CMK (cell line): ENCODE results near the gene ARHGEF6.

Experiments
- DNase-seq: peaks from one replicate; pipeline ENCODE4 v3.0.0-alpha.2; 2010; ENCODE audit warnings: low read depth

Gene ARHGEF6

DNA sequence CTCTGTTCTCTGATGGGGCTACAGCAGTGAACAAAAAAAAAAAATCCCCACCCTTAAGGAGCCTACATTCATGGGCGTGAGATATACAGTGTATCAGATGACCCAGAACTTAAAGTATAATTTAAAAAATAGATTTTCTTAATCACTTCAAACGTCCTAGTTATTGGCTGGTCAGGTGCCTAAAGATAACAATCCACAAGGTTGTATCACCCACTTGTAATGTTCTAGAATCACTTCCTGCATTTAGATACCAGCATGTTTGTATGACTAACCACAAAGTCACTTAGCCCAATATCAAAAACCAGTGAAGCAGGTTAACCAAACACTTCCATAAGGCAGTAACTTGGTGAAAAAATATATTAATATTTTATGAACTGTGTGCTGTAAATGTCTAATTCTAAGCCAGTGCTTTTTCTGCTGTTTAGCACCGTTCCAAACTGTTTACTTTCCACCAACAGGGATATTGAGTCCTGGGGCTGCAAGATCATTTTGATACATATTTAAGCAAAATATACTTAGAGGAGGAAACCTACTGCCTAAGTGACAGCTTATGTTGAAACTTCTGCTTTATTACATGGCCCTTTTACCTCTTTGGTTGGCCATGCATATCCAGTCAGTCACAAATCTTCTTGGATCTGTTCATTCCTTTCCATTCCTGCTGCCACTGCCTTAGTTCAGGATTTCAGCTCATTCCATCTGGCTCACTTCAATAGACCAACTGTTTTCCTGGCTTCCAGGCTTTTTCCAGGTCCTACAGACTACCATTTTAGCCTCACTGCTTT is 89.5 kb downstream of the ARHGEF6 start:
- no peak for DNase-seq

DNA sequence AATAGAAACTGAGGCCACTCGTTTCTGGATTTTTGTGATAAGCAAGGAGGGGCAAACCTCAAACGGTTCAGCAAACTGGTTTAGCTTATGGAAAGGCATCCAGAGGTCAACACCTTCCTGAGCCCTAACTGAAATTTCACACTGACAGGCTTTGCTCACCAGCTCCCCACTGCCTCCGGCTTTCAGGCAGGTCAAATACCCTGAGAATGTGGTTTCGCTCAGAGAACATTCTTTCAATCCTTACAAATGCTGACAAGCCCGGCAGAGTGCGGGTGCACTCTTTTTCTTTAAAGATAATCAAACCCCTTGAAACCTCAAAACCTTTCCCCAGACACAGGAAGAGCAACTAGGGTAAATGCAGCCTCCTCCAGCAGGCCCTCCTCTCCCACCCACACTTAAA is 91.3 kb downstream of the ARHGEF6 start:
- no peak for DNase-seq

GRCh38 chrX:136687457-136687856 is 93.3 kb downstream of the ARHGEF6 start:
- DNase-seq = no peak

DNA sequence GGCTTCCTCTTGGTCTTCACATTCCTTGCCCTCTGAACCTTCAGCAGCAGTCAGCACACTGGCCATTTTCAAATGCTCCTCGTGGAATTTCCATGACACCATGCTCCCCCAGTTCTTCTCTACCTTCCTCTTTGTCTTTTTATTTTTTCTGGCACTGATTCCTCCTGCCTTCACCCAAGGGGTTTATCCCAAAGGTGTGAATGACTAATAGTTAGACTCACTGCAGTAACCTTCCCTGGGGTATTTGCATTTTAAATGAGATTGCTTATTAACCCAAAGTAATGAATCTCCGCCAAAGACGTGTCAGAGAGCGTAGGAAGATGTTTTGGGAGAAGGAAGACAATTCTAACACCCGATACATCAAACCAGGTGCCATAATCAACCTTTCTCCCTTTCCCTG is 96.6 kb downstream of the ARHGEF6 start:
- DNase-seq = no peak

GRCh38 chrX:136679531-136679930 is 101.2 kb downstream of the ARHGEF6 start:
- no peak for DNase-seq

DNA sequence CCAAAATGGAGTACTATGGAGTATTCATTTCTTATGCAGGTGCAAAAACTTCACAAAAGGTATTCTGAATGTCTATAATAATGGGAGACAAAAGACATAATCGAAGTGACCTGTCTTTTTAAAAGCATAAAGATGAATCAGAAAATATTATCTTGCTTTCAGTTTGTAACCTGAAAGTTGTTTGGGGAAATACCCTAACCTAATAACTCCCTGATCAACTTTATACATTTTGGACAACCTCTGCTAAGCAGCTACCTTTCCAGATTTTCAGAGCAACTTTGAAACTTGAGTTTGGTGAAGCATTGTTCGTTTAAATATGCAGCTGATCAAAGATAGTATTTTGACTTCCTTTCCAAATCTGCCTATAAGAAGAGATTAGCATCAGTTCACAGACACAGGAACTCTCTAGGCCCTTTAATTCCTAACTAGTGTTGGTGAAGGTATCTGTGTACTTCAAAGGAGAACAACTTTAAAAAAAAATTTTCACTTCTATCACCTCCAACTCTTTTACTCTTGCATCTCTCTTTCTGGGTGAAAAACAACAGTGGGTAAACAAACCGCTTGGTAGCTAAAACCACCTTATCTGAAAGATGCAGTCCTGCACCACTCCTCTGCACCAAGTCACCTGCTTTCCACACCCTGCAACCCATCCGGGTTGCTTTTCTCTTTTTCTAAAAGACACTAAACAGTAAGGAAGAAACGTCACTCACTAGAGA is 106.3 kb downstream of the ARHGEF6 start:
- DNase-seq = no peak

- DNase-seq = no peak
Measured at GRCh38 chrX:136671006-136671610, 109.6 kb downstream of the ARHGEF6 start.

- DNase-seq = no peak
Measured at GRCh38 chrX:136667446-136668168, 113.1 kb downstream of the ARHGEF6 start.

DNA sequence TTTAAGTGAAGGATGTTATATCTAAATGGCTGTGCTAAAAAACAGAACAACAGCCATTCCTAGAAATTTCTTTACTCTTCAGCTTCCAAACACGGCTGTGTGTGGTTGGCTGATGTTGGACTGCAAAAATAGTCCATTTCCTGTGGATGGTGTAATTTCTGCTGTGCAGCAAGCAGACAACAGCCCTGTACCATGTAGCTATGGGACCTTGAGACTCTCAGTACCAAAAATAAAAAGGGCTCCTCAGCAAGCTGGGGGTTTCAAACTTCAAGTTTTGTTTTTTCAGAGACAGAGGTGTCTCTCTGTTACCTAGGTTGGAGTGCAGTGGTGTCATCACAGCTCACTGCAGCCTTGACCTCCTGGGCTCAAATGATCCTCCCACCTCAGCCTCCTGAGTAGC is 114.6 kb downstream of the ARHGEF6 start:
- no peak for DNase-seq

DNA sequence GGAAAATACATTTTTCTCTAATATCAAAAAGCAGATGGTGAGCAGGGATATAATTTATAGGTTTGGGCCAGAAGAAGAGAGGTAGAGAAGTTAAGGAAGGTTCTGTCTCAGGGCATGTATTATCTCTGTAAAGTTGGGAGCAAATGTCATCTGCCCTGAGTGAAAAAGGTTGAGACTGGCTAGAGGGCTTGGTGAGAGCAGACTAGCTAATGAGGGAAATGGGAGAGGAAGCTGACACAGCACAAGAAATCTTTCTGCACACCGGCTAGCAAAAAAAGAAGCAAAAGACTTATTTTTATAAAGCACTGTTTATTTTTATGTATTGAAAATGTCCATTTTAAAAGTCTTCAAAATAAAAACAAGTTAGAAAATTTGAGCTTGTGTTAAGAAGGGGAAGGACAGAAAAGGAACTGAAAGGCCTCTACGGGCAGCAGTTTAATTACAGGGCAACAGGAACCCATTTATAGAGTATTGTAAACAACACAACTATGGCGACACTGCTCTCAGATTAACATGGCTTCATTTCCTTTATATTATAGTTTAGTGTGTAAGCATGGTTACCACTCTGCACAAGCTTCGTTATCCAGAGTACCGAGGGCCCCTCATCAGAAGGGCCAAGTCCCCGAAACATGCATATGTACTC is 115.4 kb downstream of the ARHGEF6 start:
- DNase-seq = no peak

GRCh38 chrX:136662976-136663375 is 117.8 kb downstream of the ARHGEF6 start:
- DNase-seq = no peak

DNA sequence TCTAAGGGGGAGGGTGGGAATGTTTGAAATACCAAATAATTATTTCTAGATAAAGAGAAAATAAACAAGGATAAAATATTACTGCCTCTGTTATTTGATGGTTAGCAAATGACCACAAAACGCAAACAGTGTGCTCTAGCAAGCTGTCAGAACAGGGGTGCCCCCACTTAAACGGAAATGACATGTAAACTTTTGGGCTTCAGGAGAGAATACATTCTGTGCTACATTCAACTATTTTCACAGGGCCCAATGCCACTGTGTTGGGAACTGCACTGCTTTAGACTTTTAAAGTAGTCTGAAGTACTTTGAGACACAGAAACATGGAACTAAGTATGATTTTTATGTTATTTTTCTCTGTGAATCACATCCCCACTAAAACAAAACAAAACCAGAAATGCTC is 118.6 kb downstream of the ARHGEF6 start:
- no peak for DNase-seq

DNA sequence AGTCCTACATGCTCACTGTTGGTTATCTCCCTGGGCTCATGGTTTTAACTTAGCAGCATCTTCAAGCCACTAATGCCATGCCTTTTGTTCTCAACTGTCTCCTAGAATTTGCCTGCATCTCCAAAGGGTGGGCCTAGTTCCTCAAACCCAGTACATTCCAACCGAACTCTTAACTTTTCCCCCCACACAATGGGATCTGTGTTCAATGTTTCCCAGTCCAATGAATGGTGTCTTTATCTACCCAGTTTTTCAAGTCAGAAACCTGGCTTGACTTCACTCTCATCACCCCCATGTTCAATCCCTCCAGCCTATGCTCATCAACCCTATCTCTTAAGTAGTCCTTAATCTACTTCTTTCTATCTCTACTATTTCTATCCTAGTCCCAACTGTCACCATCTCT is 119.8 kb downstream of the ARHGEF6 start:
- DNase-seq = no peak

DNA sequence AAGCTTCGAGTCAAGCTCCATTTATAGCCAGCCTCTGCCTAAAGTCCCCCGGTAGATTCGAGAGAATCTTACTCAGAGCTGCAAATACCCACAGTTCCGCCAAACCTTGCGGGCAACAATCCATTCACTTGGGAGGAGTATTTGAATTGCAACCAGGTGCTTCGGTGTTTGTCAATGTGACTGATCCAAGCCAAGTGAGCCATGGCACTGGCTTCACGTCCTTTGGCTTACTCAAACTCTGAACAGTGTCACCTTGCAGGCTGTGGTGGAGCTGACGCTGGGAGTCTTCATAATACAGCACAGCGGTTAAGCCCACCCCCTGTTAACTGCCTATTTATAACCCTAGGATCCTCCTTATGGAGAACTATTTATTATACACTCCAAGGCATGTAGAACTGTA is 121.6 kb downstream of the ARHGEF6 start:
- DNase-seq = no peak

- no peak for DNase-seq
Measured at GRCh38 chrX:136658151-136658550, 122.6 kb downstream of the ARHGEF6 start.

DNA sequence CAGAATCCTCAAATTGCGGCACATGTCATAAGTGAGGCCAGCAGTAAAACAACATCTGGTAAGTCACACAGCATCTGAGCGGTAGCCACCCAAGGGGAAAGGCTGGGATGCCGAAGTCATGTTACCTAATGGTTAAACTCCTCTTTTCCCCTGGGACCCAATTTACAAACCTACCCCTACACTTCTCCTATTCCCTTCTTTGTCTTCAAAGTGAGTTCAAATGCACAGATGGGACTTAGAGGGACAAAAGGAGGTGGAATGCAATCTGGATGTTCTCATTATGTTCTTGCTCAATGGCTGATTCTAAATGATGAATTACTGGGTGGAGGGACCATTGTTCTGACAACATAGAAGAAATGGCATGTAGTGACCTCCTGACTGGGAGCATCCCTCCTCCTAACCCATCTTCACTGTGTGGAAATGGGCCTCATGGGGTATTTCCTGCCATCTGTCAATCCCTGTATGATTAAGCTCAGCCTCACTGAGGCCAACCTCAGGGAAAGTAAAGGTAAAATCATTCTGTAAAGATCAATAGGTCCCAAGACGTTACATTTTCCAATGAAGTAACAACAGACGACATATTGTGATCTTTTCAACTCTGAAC is 124.3 kb downstream of the ARHGEF6 start:
- DNase-seq = no peak

DNA sequence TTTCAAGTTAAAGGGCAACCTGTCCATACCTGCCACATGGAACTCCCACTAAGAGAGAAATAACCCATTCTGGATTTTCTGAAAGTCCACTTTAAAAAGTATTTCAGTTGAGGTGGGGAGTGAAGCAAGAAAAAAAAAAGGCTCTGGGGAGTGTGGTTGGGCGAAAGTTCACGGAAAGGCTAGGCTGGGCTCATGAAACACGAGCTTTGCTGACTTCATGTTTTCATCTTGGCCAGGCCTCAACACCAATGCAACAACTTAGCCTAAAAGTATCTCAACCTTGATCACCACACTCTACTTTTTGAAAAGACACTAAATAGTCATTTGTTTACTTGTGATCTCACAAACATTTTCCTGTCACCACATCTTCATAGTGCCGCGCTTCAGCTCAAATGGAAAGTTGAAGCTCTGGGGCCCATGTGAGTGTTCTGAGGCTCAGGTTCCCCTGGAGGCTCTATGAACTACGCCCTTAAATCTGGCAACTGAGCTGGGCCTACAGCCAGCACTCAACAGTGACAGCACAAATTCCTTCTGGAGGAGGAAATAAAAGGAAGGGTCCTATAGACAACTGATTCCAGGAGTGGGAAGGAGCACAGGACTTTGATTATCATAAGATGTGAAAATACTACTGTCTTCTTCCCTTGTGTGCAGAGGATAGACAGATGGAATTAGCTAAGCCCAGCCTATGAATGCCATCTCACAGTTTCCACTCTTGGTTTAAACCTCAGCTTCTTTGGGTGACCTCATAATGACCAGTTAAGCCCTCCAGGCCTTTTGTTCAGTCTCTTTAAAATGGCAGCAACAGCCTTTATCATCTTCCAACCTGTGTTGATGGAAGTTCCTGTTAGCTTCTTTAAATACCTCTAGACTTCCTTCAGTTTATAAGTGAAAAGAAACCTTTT is 127.7 kb downstream of the ARHGEF6 start:
- no peak for DNase-seq

- no peak for DNase-seq
Measured at GRCh38 chrX:136650811-136651210, 129.9 kb downstream of the ARHGEF6 start.

DNA sequence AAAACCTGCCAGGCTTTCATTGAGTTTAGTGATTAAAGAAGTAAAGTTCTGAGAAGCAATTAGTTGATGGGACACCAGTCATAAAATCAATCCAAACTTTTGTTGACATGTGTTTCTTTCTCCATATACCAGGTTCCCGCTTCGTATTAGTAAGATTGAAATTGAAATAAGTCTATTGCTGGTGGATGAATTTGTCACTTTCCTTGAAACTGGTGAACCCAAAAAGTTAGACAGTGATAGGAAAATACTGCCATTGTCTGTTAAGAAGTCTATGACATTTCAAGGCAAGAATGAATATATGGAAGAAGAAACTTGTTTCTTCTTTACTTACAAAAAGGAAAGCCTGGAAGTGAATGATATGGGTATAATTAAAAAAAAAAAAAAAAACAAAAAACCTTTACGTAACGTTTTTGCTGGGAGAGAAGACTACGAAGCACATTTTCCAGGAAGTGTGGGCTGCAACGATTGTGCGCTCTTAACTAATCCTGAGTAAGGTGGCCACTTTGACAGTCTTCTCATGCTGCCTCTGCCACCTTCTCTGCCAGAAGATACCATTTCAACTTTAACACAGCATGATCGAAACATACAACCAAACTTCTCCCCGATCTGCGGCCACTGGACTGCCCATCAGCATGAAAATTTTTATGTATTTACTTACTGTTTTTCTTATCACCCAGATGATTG is 132.9 kb downstream of the ARHGEF6 start, which contains the start of gene CD40LG:
Gene CD40LG, plus strand, starts transcription at position 482 of the 684 bp plus-strand sequence. Its CDS starts 91 bp downstream, at position 573.
- DNase-seq = peak; percentile 60
